Measurements from ENCODE around the gene COL5A1. TPM values are rescaled to one million over a fixed set of nuclear protein-coding genes. Genes with fewer than 3 reads are reported as not detected.

COL5A1 gene
- total RNA-seq, 1 donor from 2014 or later = 6.1 TPM

DNA sequence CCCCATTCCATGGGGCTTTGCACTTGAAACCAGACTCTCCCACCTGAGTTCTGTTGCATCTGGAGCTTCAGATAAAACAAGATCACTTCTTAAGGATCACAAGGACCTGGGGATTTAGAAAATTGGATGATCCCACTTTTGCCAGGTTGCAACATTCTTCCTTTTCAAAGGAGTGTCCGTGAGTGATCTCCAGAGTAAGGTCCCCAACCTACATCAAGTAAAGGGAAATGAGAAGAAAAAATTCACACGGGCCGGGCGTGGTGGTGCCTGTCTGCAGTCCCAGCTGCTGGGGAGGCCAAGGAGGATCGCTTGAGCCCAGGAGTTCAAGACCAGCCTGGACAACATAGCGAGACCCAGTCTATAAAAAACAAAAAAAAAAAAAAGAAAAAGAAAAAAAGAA is 41.2 kb upstream of the COL5A1 start:
- no peak overlapping the region for H2AFZ ChIP-seq (replicated peaks)
- no peaks in the 10 kb centered on the region for H4K20me1 ChIP-seq (ENCODE audit: low read depth)
- no peak overlapping the region for H3K27ac Mint-ChIP-seq
- peaks cover 2% of the 10 kb centered on the region for H3K27me3 Mint-ChIP-seq (ENCODE audit: insufficient read depth, low read depth)
- no peak overlapping the region for H3K4me3 ChIP-seq
- DNase-seq (ENCODE audit: low spot score) = no peak
- H3K4me1 ChIP-seq = no peaks in the 10 kb centered on the region
- H3K79me2 ChIP-seq (ENCODE audit: low read depth) = no peaks in the 10 kb centered on the region
- peaks cover 8% of the 10 kb centered on the region for H3K4me1 Mint-ChIP-seq
- peaks cover 22% of the 10 kb centered on the region for H3F3A ChIP-seq (ENCODE audit: low read depth)
- no peaks in the 10 kb centered on the region for H3K27me3 ChIP-seq
- no peak overlapping the region for H3K27ac ChIP-seq
- H3K9me3 Mint-ChIP-seq = peaks cover 1% of the 10 kb centered on the region
- TF ChIP-seq, protein P1, sequence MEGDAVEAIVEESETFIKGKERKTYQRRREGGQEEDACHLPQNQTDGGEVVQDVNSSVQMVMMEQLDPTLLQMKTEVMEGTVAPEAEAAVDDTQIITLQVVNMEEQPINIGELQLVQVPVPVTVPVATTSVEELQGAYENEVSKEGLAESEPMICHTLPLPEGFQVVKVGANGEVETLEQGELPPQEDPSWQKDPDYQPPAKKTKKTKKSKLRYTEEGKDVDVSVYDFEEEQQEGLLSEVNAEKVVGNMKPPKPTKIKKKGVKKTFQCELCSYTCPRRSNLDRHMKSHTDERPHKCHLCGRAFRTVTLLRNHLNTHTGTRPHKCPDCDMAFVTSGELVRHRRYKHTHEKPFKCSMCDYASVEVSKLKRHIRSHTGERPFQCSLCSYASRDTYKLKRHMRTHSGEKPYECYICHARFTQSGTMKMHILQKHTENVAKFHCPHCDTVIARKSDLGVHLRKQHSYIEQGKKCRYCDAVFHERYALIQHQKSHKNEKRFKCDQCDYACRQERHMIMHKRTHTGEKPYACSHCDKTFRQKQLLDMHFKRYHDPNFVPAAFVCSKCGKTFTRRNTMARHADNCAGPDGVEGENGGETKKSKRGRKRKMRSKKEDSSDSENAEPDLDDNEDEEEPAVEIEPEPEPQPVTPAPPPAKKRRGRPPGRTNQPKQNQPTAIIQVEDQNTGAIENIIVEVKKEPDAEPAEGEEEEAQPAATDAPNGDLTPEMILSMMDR (IDR thresholded peaks at IDR 0.05) = no peak
- no peak for TF ChIP-seq EZH2phosphoT487 (IDR thresholded peaks at IDR 0.05)
- no peak for TF ChIP-seq EZH2 (IDR thresholded peaks at IDR 0.05)
- no peak overlapping the region for H3K4me2 ChIP-seq
- H3K36me3 Mint-ChIP-seq = no peaks in the 10 kb centered on the region
- no peaks in the 10 kb centered on the region for H3K9me3 ChIP-seq (ENCODE audit: low read depth)
- H3K36me3 ChIP-seq = no peaks in the 10 kb centered on the region
- no peak overlapping the region for H3K9ac ChIP-seq
- H3K4me3 Mint-ChIP-seq = no peak overlapping the region

DNA sequence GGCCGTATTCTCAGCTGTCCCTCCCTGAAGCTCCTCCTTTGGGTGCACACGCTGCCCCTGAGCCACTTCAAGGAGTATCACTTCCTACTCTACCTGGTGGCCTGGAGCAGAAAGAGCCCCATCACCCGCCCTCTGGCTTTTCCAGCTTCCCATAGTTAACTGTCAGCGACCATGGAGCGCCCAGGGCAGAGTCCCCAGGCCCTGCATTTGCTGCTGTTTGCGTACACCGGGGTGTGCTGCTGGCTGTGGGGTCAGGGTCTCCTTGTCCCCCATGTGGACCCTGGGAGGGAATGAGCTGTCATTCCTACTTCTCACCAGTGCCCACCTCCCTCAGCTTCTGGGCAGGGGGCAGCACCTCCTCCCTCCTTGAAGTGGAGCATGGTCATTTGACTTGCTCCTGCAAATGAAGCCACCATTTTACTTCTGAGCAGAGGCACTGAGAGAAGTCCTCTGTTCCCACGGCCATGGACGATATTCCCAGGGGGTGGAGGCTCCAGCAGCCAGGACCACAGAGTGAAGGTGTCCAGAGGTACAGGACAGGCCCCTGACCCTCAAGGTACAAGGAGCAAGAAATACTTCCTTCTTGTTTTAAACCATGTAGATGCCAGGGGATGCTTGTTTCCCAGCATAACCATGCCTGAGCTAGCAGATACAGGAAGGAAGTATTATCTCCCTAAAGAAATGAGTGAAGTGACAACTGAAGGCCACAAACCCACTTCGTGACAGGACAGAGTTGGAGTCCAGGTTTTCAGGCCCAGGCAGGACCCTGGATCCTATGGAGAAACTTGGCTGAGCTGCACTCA is 40.6 kb upstream of the COL5A1 start:
- no peak for DNase-seq (ENCODE audit: low spot score)
- Histone ChIP-seq H3K4me1 (no peaks in the 10 kb centered on the region), H3K36me3 (no peaks in the 10 kb centered on the region), H4K20me1 (ENCODE audit: low read depth) (no peaks in the 10 kb centered on the region), H3K79me2 (ENCODE audit: low read depth) (no peaks in the 10 kb centered on the region), H3K9me3 (ENCODE audit: low read depth) (no peaks in the 10 kb centered on the region), H3K4me2 (no peak overlapping the region), H2AFZ (replicated peaks) (no peak overlapping the region), H3K4me3 (no peak overlapping the region), H3F3A (ENCODE audit: low read depth) (peaks cover 15% of the 10 kb centered on the region), H3K9ac (no peak overlapping the region), H3K27ac (no peak overlapping the region), H3K27me3 (no peaks in the 10 kb centered on the region)
- Mint-ChIP-seq H3K27me3 (ENCODE audit: insufficient read depth, low read depth) (peaks cover 2% of the 10 kb centered on the region), H3K36me3 (no peaks in the 10 kb centered on the region), H3K27ac (no peak overlapping the region), H3K4me3 (no peak overlapping the region), H3K9me3 (no peaks in the 10 kb centered on the region), H3K4me1 (peaks cover 8% of the 10 kb centered on the region)
- TF ChIP-seq EZH2 (IDR thresholded peaks at IDR 0.05) (no peak), EZH2phosphoT487 (IDR thresholded peaks at IDR 0.05) (no peak)
- TF ChIP-seq, protein P1 (IDR thresholded peaks at IDR 0.05) = no peak

DNA sequence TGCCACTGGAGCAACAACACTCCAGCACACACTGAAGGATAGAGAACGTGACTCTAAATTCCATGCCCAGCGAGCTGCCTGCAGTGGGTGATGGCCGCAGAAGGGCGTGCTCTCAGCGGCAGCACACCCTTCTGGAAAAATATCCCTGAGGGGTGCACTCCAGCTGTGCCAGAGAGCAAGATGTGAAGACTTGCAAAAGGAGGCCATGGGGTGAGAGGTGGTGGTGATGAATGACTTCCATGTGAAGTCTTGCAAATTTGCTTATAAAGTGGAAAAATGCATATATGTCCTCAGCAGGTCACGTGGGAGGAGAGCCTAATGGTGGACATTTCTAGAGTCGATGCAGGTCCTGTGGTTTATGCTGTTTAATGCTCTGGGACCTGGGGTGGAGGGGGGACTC is 39.8 kb upstream of the COL5A1 start:
- no peak for DNase-seq (ENCODE audit: low spot score)
- H2AFZ ChIP-seq (replicated peaks) = no peak overlapping the region

More for the DNA sequence above, 39.8 kb upstream of the COL5A1 start:
- Mint-ChIP-seq H3K4me1 (peaks cover 8% of the 10 kb centered on the region), H3K36me3 (no peaks in the 10 kb centered on the region), H3K4me3 (no peak overlapping the region), H3K27me3 (ENCODE audit: insufficient read depth, low read depth) (peaks cover 2% of the 10 kb centered on the region), H3K27ac (no peak overlapping the region), H3K9me3 (no peaks in the 10 kb centered on the region)
- Histone ChIP-seq H3K4me3 (no peak overlapping the region), H4K20me1 (ENCODE audit: low read depth) (no peaks in the 10 kb centered on the region), H3K27me3 (no peaks in the 10 kb centered on the region), H3K36me3 (no peaks in the 10 kb centered on the region), H3K4me2 (no peak overlapping the region), H3K4me1 (no peaks in the 10 kb centered on the region), H3F3A (ENCODE audit: low read depth) (peaks cover 9% of the 10 kb centered on the region), H3K27ac (no peak overlapping the region), H3K9me3 (ENCODE audit: low read depth) (no peaks in the 10 kb centered on the region), H3K9ac (no peak overlapping the region), H3K79me2 (ENCODE audit: low read depth) (no peaks in the 10 kb centered on the region)
- no peak for TF ChIP-seq EZH2 (IDR thresholded peaks at IDR 0.05)
- no peak for TF ChIP-seq EZH2phosphoT487 (IDR thresholded peaks at IDR 0.05)
- TF ChIP-seq, protein P1 (IDR thresholded peaks at IDR 0.05) = no peak
